CD4-positive, alpha-beta T cell (primary cell): Measurements from ENCODE around the gene ATIC. TPM values are rescaled to one million over a fixed set of nuclear protein-coding genes. Genes with fewer than 3 reads are reported as not detected.

Experiments used
- ATAC-seq: fragments of 200-7000 bp; cut with Tn5 transposase; one replicate; pipeline ENCODE4 v1.10.0; 2022; ENCODE audit warnings: mild to moderate bottlenecking; ENCODE audit not compliant: poor library complexity
- CTCF ChIA-PET: fragments of 350-600 bp; sonication (Branson Sonifier 250); formaldehyde crosslinking; loops from one replicate; lab custom pipeline; 2021; ENCODE audit warnings: antibody characterized with exemption, inconsistent platforms; lab: Charles Lee
- POLR2A ChIA-PET: fragments of 350-600 bp; sonication (Branson Sonifier 250); formaldehyde crosslinking; loops from one replicate; lab custom pipeline; 2021; ENCODE audit warnings: antibody characterized with exemption, inconsistent platforms; lab: Charles Lee
- DNase-seq, 14 experiments: peaks; one replicate each; pipeline ENCODE4 v3.0.0-alpha.2; 2013 to 2020; ENCODE audit warnings: mixed read lengths in 2 of 14
- H3K27ac ChIP-seq, 2 donors: one replicate each; pipeline versions ENCODE4 v1.5.1 to v1.7.0; 2013; ENCODE audit warnings: low read length in 2 of 2, low read depth in 1 of 2, mild to moderate bottlenecking in 1 of 2
- H3K27me3 ChIP-seq, 2 experiments: 1 replicate in 1 of 2; 2 replicates in 1 of 2; pipeline versions ENCODE4 v1.6.1 to v1.7.0; 2013; ENCODE audit warnings: low read length in 2 of 2, control low read depth in 1 of 2, mild to moderate bottlenecking in 1 of 2, moderate library complexity in 1 of 2; ENCODE audit not compliant: insufficient read depth in 2 of 2, control insufficient read depth in 1 of 2
- H3K36me3 ChIP-seq: one replicate; pipeline ENCODE4 v1.6.1; 2013; ENCODE audit warnings: low read length, control low read depth; ENCODE audit not compliant: insufficient read depth
- H3K4me1 ChIP-seq: one replicate; pipeline ENCODE4 v1.6.1; 2013; ENCODE audit warnings: low read length, control low read depth; ENCODE audit not compliant: insufficient read depth
- H3K4me3 ChIP-seq: one replicate; pipeline ENCODE4 v1.5.1; 2013; ENCODE audit warnings: mild to moderate bottlenecking, low read length, moderate library complexity
- H3K9me3 ChIP-seq, 2 experiments: 1 replicate in 1 of 2; 2 replicates in 1 of 2; pipeline versions ENCODE4 v1.6.1 to v1.7.0; 2013; ENCODE audit warnings: low read length in 2 of 2, mild to moderate bottlenecking in 2 of 2, control low read depth in 1 of 2, moderate library complexity in 1 of 2; ENCODE audit not compliant: control insufficient read depth in 1 of 2, insufficient read depth in 1 of 2
- H3K27ac Mint-ChIP-seq: one replicate; pipeline ENCODE4 v1.8.0; 2020; ENCODE audit warnings: mixed read lengths
- H3K27me3 Mint-ChIP-seq: one replicate; pipeline ENCODE4 v1.8.0; 2021; ENCODE audit warnings: mixed read lengths
- H3K36me3 Mint-ChIP-seq: one replicate; pipeline ENCODE4 v1.8.0; 2021; ENCODE audit warnings: low read depth, mixed read lengths
- H3K4me1 Mint-ChIP-seq: one replicate; pipeline ENCODE4 v1.8.0; 2021; ENCODE audit warnings: low read depth, mixed read lengths
- H3K4me3 Mint-ChIP-seq: one replicate; pipeline ENCODE4 v1.8.0; 2020; ENCODE audit warnings: mild to moderate bottlenecking, mixed read lengths
- H3K9me3 Mint-ChIP-seq: one replicate; pipeline ENCODE4 v1.8.0; 2020; ENCODE audit warnings: mixed read lengths
- CTCF ChIP-seq: fragments of 200-600 bp; IDR thresholded peaks from one replicate; pipeline ENCODE4 v1.8.0; 2022; ENCODE audit warnings: antibody characterized with exemption, mild to moderate bottlenecking
- intact Hi-C, 2 experiments: fragments of 100-400 bp; cut with DNase I in 1 of 2; cut with micrococcal nuclease in 1 of 2; formaldehyde crosslinking; loops; one replicate each; pipeline versions ENCODE4 v1.15.1 to v1.9.0; 2023 to 2025; cut with DNase I, micrococcal nuclease
- total RNA-seq, 174 experiments: library from RNA in 2 of 174; stranded (reverse) in 2 of 174; gene quantifications; one replicate each; pipeline ENCODE4 v1.2.3 and lab custom pipeline; 2021 to 2026

The ATIC gene
- total RNA-seq, 2 experiments from 2014 or later: 40.5 to 43.3 TPM

GRCh38 chr2:215374642-215375466, 63.0 kb downstream of the ATIC start:
- no peak overlapping the region for H3K4me3 Mint-ChIP-seq
- ATAC-seq: no peak
- Histone ChIP-seq H3K9me3 (peaks cover 0 to 5% of the 10 kb centered on the region in 2 experiments), H3K4me1 (no peaks in the 10 kb centered on the region), H3K27ac (no peak overlapping the region), H3K27me3 (no peaks in the 10 kb centered on the region), H3K36me3 (no peaks in the 10 kb centered on the region), H3K4me3 (no peak overlapping the region)
- no peaks in the 10 kb centered on the region for H3K9me3 Mint-ChIP-seq
- ChIA-PET POLR2A (no interaction called here), CTCF (no interaction called here)
- DNase-seq: no peak
- H3K27ac Mint-ChIP-seq: no peak overlapping the region
- TF ChIP-seq CTCF: no peak
- H3K27me3 Mint-ChIP-seq: no peaks in the 10 kb centered on the region
- intact Hi-C loops: no loop called here
- peaks cover 17% of the 10 kb centered on the region for H3K36me3 Mint-ChIP-seq
- no peaks in the 10 kb centered on the region for H3K4me1 Mint-ChIP-seq

GRCh38 chr2:215375467-215375830, 63.6 kb downstream of the ATIC start:
- H3K27me3 Mint-ChIP-seq: no peaks in the 10 kb centered on the region

GRCh38 chr2:215376103-215376780, 64.4 kb downstream of the ATIC start:
- DNase-seq (no peak), ATAC-seq (no peak)
- H3K27me3 ChIP-seq: no peaks in the 10 kb centered on the region
- no peaks in the 10 kb centered on the region for H3K4me1 ChIP-seq
- H3K4me1 Mint-ChIP-seq: no peaks in the 10 kb centered on the region
- peaks cover 20% of the 10 kb centered on the region for H3K36me3 Mint-ChIP-seq
- H3K9me3 Mint-ChIP-seq: no peaks in the 10 kb centered on the region
- H3K27ac Mint-ChIP-seq: no peak overlapping the region
- intact Hi-C loops: no loop called here
- H3K9me3 ChIP-seq: peaks cover 0 to 5% of the 10 kb centered on the region in 2 experiments
- no peak overlapping the region for H3K4me3 ChIP-seq
- POLR2A ChIA-PET: no interaction called here
- CTCF ChIA-PET: no interaction called here
- no peak overlapping the region for H3K27ac ChIP-seq
- no peak for TF ChIP-seq CTCF
- H3K4me3 Mint-ChIP-seq: no peak overlapping the region
- H3K36me3 ChIP-seq: no peaks in the 10 kb centered on the region
- no peaks in the 10 kb centered on the region for H3K27me3 Mint-ChIP-seq

More at GRCh38 chr2:215375467-215375830, 63.6 kb downstream of the ATIC start:
- POLR2A ChIA-PET: no interaction called here
- no peak for TF ChIP-seq CTCF
- no peaks in the 10 kb centered on the region for H3K36me3 ChIP-seq
- intact Hi-C loops: no loop called here
- H3K27me3 ChIP-seq: no peaks in the 10 kb centered on the region
- peaks cover 0 to 5% of the 10 kb centered on the region in 2 experiments for H3K9me3 ChIP-seq
- CTCF ChIA-PET: no interaction called here
- Mint-ChIP-seq H3K9me3 (no peaks in the 10 kb centered on the region), H3K4me3 (no peak overlapping the region), H3K4me1 (no peaks in the 10 kb centered on the region), H3K27ac (no peak overlapping the region), H3K36me3 (peaks cover 20% of the 10 kb centered on the region)
- no peak overlapping the region for H3K27ac ChIP-seq
- H3K4me1 ChIP-seq: no peaks in the 10 kb centered on the region
- DNase-seq (no peak), ATAC-seq (no peak)
- no peak overlapping the region for H3K4me3 ChIP-seq
